Left lung (tissue), 10 donors: ENCODE results near the gene TRMT61A. TPM values are rescaled to one million over a fixed set of nuclear protein-coding genes. Genes with fewer than 3 reads are reported as not detected.
A peak's percentile ranks its signal among the peaks of the same experiment; 100 is the strongest.

Experiments
- ATAC-seq: fragments of 200-7000 bp; cut with Tn5 transposase; one replicate; pipeline ENCODE4 v1.9.1; 2020; ENCODE audit warnings: moderate library complexity
- DNase-seq, 4 donors: peaks; one replicate each; pipeline ENCODE4 v3.0.0-alpha.2; 2013 to 2020
- H3K27ac ChIP-seq, 2 donors: fragments of 200-600 bp; sonication (generic) in 1 of 2; one replicate each; pipeline versions ENCODE4 v1.5.0 to v1.8.0; 2020 to 2021
- H3K27me3 ChIP-seq, 2 donors: fragments of 200-600 bp; sonication (generic) in 1 of 2; one replicate each; pipeline versions ENCODE4 v1.5.0 to v1.8.0; 2020 to 2021
- H3K36me3 ChIP-seq, 2 donors: fragments of 200-600 bp; sonication (generic) in 1 of 2; one replicate each; pipeline versions ENCODE4 v1.5.0 to v1.8.0; 2020 to 2021
- H3K4me1 ChIP-seq, 2 donors: fragments of 200-600 bp; one replicate each; pipeline ENCODE4 v1.8.0; 2021
- H3K4me3 ChIP-seq, 2 donors: fragments of 200-600 bp; sonication (generic) in 1 of 2; one replicate each; pipeline versions ENCODE4 v1.5.0 to v1.8.0; 2020 to 2021; ENCODE audit warnings: mild to moderate bottlenecking in 1 of 2
- H3K9me3 ChIP-seq, 2 donors: fragments of 200-600 bp; sonication (generic) in 1 of 2; one replicate each; pipeline versions ENCODE4 v1.5.0 to v1.8.0; 2020 to 2021
- CTCF ChIP-seq, 2 donors: fragments of 200-600 bp; sonication (generic) in 1 of 2; IDR thresholded peaks; one replicate each; pipeline versions ENCODE4 v1.5.0 to v1.8.0; 2021; ENCODE audit warnings: antibody characterized with exemption in 2 of 2
- intact Hi-C, 2 donors: fragments of 100-400 bp; cut with DNase I; formaldehyde crosslinking; loops; one replicate each; pipeline versions ENCODE4 v1.11.2 to v1.14.2; 2022
- polyA plus RNA-seq, 6 donors: library from polyadenylated mRNA; unstranded; fragments of 120-200 nt; gene quantifications; one replicate each; pipeline ENCODE4 v1.2.1, GENCODE V29; 2013; ENCODE audit not compliant: insufficient read length in 6 of 6
- total RNA-seq, 2 donors: library from RNA; stranded (reverse); fragmentation: NEBNext Ultra II Directional; extraction: Animal tissue kit (Norgen Biotek cat#: 25700); gene quantifications; one replicate each; pipeline ENCODE4 v1.2.1, GENCODE V29; 2021
- donor health status: DM: no; HTN: yes; CAD: no.
- donor health status: DM: no; HTN: no; CAD: no.

TRMT61A gene
- total and polyA plus RNA-seq, 8 donors: 6.0 to 12.6 (median 7.9) TPM

GRCh38 chr14:103576371-103577024 is 47.5 kb downstream of the TRMT61A start:
- ATAC-seq (peak; percentile 98), DNase-seq (peak; percentile 73 to 93 (median 91))
- Histone ChIP-seq H3K27ac (peak overlapping the region; percentile 78 to 89), H3K9me3 (no peaks in the 10 kb centered on the region), H3K27me3 (no peaks in the 10 kb centered on the region), H3K4me1 (peaks cover 6 to 45% of the 10 kb centered on the region in 2 donors), H3K36me3 (peaks cover 0 to 70% of the 10 kb centered on the region in 2 donors), H3K4me3 (no peak overlapping the region)
- no peak for TF ChIP-seq CTCF (IDR thresholded peaks at IDR 0.05)
- intact Hi-C loops: loop anchor here in 1 of 2 donors (10.0 kb wide), 1 partner anchor 118 kb away; no protein-coding TSS in a partner anchor

- ATAC-seq: no peak
- TF ChIP-seq CTCF (IDR thresholded peaks at IDR 0.05): no peak
- H3K9me3 ChIP-seq: no peaks in the 10 kb centered on the region
- H3K27me3 ChIP-seq: no peaks in the 10 kb centered on the region
- no peak overlapping the region for H3K4me3 ChIP-seq
- H3K4me1 ChIP-seq: peaks cover 6 to 42% of the 10 kb centered on the region in 2 donors
- peaks cover 0 to 62% of the 10 kb centered on the region in 2 donors for H3K36me3 ChIP-seq
- H3K27ac ChIP-seq: no peak overlapping the region
- intact Hi-C loops: loop anchor here in 1 of 2 donors (10.0 kb wide), 1 partner anchor 116 kb away; no protein-coding TSS in a partner anchor
- no peak for DNase-seq
Observed at GRCh38 chr14:103578401-103579075, 49.5 kb downstream of the TRMT61A start.

GRCh38 chr14:103581206-103581605 is 52.2 kb downstream of the TRMT61A start:
- no peaks in the 10 kb centered on the region for H3K27me3 ChIP-seq

GRCh38 chr14:103581954-103582703 is 53.1 kb downstream of the TRMT61A start:
- intact Hi-C loops: no loop called here
- H3K4me1 ChIP-seq: peaks cover 0 to 10% of the 10 kb centered on the region in 2 donors
- H3K9me3 ChIP-seq: no peaks in the 10 kb centered on the region
- H3K4me3 ChIP-seq: no peak overlapping the region
- H3K27ac ChIP-seq: no peak overlapping the region
- DNase-seq (no peak), ATAC-seq (no peak)
- peaks cover 0 to 38% of the 10 kb centered on the region in 2 donors for H3K36me3 ChIP-seq
- no peaks in the 10 kb centered on the region for H3K27me3 ChIP-seq
- no peak for TF ChIP-seq CTCF (IDR thresholded peaks at IDR 0.05)

More at GRCh38 chr14:103581206-103581605, 52.2 kb downstream of the TRMT61A start:
- Histone ChIP-seq H3K4me1 (peaks cover 3 to 19% of the 10 kb centered on the region in 2 donors), H3K9me3 (no peaks in the 10 kb centered on the region), H3K36me3 (peaks cover 0 to 42% of the 10 kb centered on the region in 2 donors), H3K27ac (no peak overlapping the region), H3K4me3 (no peak overlapping the region)
- intact Hi-C loops: no loop called here
- TF ChIP-seq CTCF (IDR thresholded peaks at IDR 0.05): no peak
- ATAC-seq (no peak), DNase-seq (no peak)
